Stomach (tissue), 9 donors: ENCODE measurements around the gene OST4. TPM values are rescaled to one million over a fixed set of nuclear protein-coding genes. Genes with fewer than 3 reads are reported as not detected.

Experiments
- DNase-seq, 2 donors: peaks; one replicate each; pipeline versions ENCODE4 v3.0.0 to v3.0.0-alpha.2; 2013 to 2019
- H3K27ac ChIP-seq, 5 donors: fragments of 200-600 bp in 4 of 5; sonication (generic) in 4 of 5; one replicate each; pipeline ENCODE4 v1.5.1; 2013 to 2019; ENCODE audit warnings: mild to moderate bottlenecking in 1 of 5, moderate library complexity in 1 of 5
- H3K27me3 ChIP-seq, 3 donors: fragments of 200-600 bp; sonication (generic); one replicate each; pipeline ENCODE4 v1.5.1; 2017 to 2019; ENCODE audit warnings: mixed run types in 1 of 3
- H3K36me3 ChIP-seq, 4 donors: fragments of 200-600 bp; sonication (generic); 1 replicate in 3 of 4; 2 replicates in 1 of 4; pipeline ENCODE4 v1.5.1; 2016 to 2019
- H3K4me1 ChIP-seq, 4 donors: fragments of 200-600 bp; sonication (generic); one replicate each; pipeline ENCODE4 v1.5.1; 2016 to 2019
- H3K4me3 ChIP-seq, 4 donors: fragments of 200-600 bp; sonication (generic) in 3 of 4; one replicate each; pipeline ENCODE4 v1.5.1; 2016 to 2019; ENCODE audit warnings: mild to moderate bottlenecking in 1 of 4
- H3K9me3 ChIP-seq, 4 donors: fragments of 200-600 bp; sonication (generic); one replicate each; pipeline ENCODE4 v1.5.1; 2016 to 2019
- EP300 ChIP-seq: sonication (generic); formaldehyde crosslinking; IDR thresholded peaks from one replicate; pipeline ENCODE4 v1.6.1; 2017; ENCODE audit warnings: antibody characterized with exemption
- POLR2A ChIP-seq, 4 donors: fragments of 450-650 bp; IDR thresholded peaks; one replicate each; pipeline ENCODE4 v1.6.1; 2016; ENCODE audit warnings: antibody characterized with exemption in 4 of 4, control low read depth in 2 of 4, mild to moderate bottlenecking in 1 of 4, moderate library complexity in 1 of 4
- POLR2AphosphoS5 ChIP-seq, 3 donors: sonication (generic); formaldehyde crosslinking; IDR thresholded peaks; one replicate each; pipeline ENCODE4 v1.6.1; 2016; ENCODE audit warnings: antibody characterized with exemption in 3 of 3
- WGBS, 5 donors: extraction: QIAGEN DNeasy Blood & Tissue Kit in 3 of 5; methylation state at CpG; one replicate each; pipeline versions ENCODE4 v1.1.5 to v1.1.7; 2013 to 2018; 5-methylcytosine and 5-hydroxymethylcytosine counted together
- intact Hi-C: fragments of 100-400 bp; cut with DNase I; formaldehyde crosslinking; loops from one replicate; pipeline ENCODE4 v1.15.1; 2023; ENCODE audit warnings: low total_unique reads
- polyA plus RNA-seq, 3 donors: library from polyadenylated mRNA; stranded (reverse); fragments of 200-250 nt; gene quantifications; one replicate each; pipeline ENCODE4 v1.2.3, GENCODE V29; 2013
- total RNA-seq, 5 donors: library from RNA; depleted of rRNA; stranded (reverse); fragments of >200 nt; gene quantifications; one replicate each; pipeline versions ENCODE4 v1.1.0 to v1.2.3, GENCODE V29; 2014 to 2016
- TF ChIP-seq, protein P1 (sequence below), 7 experiments: fragments of 450-650 bp in 4 of 7; fragments of 200-600 bp in 3 of 7; sonication (generic) in 3 of 7; IDR thresholded peaks; one replicate each; pipeline ENCODE4 v1.5.1; 2016 to 2019; ENCODE audit warnings: antibody characterized with exemption in 7 of 7, control low read depth in 2 of 7, mild to moderate bottlenecking in 1 of 7
- donor health status: healthy with polysubstance abuse.
- donor health status: Bipolar disorder and iron deficiency.
- donor health status: healthy.

The OST4 gene
- total and polyA plus RNA-seq, 8 donors = 16.8 to 610 (median 209) TPM

DNA sequence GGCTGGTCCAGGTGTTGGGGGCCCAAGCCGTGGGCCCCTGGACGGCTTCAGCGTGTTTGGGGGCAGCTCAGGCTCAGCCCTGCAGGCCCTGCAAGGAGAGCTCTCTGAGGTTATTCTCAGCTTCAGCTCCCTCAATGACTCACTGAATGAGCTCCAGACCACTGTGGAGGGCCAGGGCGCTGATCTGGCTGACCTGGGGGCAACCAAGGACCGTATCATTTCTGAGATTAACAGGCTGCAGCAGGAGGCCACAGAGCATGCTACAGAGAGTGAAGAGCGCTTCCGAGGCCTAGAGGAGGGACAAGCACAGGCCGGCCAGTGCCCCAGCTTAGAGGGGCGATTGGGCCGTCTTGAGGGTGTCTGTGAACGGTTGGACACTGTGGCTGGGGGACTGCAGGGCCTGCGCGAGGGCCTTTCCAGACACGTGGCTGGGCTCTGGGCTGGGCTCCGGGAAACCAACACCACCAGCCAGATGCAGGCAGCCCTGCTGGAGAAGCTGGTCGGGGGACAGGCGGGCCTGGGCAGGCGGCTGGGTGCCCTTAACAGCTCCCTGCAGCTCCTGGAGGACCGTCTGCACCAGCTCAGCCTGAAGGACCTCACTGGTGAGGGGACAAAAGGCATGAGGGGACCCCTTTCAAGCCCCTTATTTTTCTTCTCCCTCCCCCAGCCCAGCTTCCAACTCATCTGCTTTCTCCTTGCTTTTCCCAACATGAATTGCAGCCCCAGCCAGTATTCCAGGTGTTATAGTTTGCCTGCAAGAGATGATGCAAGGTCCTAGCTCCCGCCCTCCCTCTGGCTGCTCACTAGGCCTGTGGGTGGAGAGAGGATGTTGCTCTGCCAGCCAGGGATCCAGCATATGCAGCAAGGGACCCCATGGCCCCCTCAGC is 12.2 kb upstream of the OST4 start:
- WGBS, 5 donors = 71 to 88% (median 85%) methylated on average over 16 to 20 of the region's 20 CpGs
- TF ChIP-seq, protein P1, sequence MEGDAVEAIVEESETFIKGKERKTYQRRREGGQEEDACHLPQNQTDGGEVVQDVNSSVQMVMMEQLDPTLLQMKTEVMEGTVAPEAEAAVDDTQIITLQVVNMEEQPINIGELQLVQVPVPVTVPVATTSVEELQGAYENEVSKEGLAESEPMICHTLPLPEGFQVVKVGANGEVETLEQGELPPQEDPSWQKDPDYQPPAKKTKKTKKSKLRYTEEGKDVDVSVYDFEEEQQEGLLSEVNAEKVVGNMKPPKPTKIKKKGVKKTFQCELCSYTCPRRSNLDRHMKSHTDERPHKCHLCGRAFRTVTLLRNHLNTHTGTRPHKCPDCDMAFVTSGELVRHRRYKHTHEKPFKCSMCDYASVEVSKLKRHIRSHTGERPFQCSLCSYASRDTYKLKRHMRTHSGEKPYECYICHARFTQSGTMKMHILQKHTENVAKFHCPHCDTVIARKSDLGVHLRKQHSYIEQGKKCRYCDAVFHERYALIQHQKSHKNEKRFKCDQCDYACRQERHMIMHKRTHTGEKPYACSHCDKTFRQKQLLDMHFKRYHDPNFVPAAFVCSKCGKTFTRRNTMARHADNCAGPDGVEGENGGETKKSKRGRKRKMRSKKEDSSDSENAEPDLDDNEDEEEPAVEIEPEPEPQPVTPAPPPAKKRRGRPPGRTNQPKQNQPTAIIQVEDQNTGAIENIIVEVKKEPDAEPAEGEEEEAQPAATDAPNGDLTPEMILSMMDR (IDR thresholded peaks at IDR 0.05) = no peak
- TF ChIP-seq POLR2A (IDR thresholded peaks at IDR 0.05) = no peak
- no peak for TF ChIP-seq EP300
- no peak for TF ChIP-seq POLR2AphosphoS5 (IDR thresholded peaks at IDR 0.05)
- Histone ChIP-seq H3K36me3 (peaks cover 0 to 17% (median 6%) of the 10 kb centered on the region in 4 donors), H3K27me3 (peaks cover 0 to 4% (median 0%) of the 10 kb centered on the region in 3 donors), H3K4me1 (peaks cover 41 to 87% (median 69%) of the 10 kb centered on the region in 4 donors), H3K27ac (no peak overlapping the region), H3K4me3 (no peak overlapping the region), H3K9me3 (no peaks in the 10 kb centered on the region)
- intact Hi-C loops = loop anchor here (10.0 kb wide), 1 partner anchor 49 kb away; the partner anchor contains the start of gene TMEM214
- DNase-seq = no peak

DNA sequence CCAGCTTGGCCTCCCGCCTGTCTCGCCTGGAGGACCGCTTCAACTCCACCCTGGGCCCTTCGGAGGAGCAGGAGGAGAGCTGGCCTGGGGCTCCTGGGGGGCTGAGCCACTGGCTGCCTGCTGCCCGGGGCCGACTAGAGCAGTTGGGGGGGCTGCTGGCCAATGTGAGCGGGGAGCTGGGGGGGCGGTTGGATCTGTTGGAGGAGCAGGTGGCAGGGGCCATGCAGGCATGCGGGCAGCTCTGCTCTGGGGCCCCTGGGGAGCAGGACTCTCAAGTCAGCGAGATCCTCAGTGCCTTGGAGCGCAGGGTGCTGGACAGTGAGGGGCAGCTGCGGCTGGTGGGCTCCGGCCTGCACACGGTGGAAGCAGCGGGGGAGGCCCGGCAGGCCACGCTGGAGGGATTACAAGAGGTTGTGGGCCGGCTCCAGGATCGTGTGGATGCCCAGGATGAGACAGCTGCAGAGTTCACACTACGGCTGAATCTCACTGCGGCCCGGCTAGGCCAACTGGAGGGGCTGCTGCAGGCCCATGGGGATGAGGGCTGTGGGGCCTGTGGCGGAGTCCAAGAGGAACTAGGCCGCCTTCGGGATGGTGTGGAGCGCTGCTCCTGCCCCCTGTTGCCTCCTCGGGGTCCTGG is 11.4 kb upstream of the OST4 start:
- peak overlapping the region in 2 of 5 donors; percentile 3 for H3K27ac ChIP-seq
- H3K27me3 ChIP-seq = peaks cover 0 to 5% (median 0%) of the 10 kb centered on the region in 3 donors
- peak overlapping the region in 1 of 4 donors; percentile 4 for H3K4me3 ChIP-seq
- TF ChIP-seq POLR2AphosphoS5 (IDR thresholded peaks at IDR 0.05) (no peak), POLR2A (IDR thresholded peaks at IDR 0.05) (no peak), EP300 (no peak)
- TF ChIP-seq, protein P1 (IDR thresholded peaks at IDR 0.05) = no peak
- WGBS, 5 donors = 76 to 100% (median 90%) methylated on average over 5 to 27 of the region's 27 CpGs
- intact Hi-C loops = loop anchor here (10.0 kb wide), 1 partner anchor 48 kb away; the partner anchor contains the start of gene TMEM214
- peaks cover 0 to 17% (median 6%) of the 10 kb centered on the region in 4 donors for H3K36me3 ChIP-seq
- H3K9me3 ChIP-seq = no peaks in the 10 kb centered on the region
- no peak for DNase-seq
- peaks cover 41 to 83% (median 69%) of the 10 kb centered on the region in 4 donors for H3K4me1 ChIP-seq

DNA sequence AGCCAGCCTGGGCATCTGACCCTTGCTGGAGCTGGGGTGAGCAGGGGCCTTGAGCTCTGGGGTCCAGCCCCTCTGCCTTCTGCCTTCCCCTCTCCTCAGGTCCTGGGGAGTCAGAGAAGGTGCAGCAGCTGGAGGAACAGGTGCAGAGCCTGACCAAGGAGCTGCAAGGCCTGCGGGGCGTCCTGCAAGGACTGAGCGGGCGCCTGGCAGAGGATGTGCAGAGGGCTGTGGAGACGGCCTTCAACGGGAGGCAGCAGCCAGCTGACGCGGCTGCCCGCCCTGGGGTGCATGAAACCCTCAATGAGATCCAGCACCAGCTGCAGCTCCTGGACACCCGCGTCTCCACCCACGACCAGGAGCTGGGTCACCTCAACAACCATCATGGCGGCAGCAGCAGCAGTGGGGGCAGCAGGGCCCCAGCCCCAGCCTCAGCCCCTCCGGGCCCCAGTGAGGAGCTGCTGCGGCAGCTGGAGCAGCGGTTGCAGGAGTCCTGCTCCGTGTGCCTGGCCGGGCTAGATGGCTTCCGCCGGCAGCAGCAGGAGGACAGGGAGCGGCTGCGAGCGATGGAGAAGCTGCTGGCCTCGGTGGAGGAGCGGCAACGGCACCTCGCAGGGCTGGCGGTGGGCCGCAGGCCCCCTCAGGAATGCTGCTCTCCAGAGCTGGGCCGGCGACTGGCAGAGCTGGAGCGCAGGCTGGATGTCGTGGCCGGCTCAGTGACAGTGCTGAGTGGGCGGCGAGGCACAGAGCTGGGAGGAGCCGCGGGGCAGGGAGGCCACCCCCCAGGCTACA is 10.7 kb upstream of the OST4 start:
- Histone ChIP-seq H3K4me3 (peak overlapping the region in 2 of 4 donors; percentile 4 to 54), H3K27me3 (peaks cover 0 to 5% (median 0%) of the 10 kb centered on the region in 3 donors), H3K9me3 (no peaks in the 10 kb centered on the region), H3K4me1 (peaks cover 38 to 83% (median 68%) of the 10 kb centered on the region in 4 donors), H3K27ac (peak overlapping the region in 4 of 5 donors; percentile 73 to 94 (median 92)), H3K36me3 (peaks cover 0 to 17% (median 6%) of the 10 kb centered on the region in 4 donors)
- TF ChIP-seq POLR2AphosphoS5 (IDR thresholded peaks at IDR 0.05) (no peak), EP300 (no peak), POLR2A (IDR thresholded peaks at IDR 0.05) (no peak)
- TF ChIP-seq, protein P1 (IDR thresholded peaks at IDR 0.05) = no peak
- WGBS, 5 donors = 83 to 92% (median 90%) methylated on average over 20 to 38 of the region's 38 CpGs
- intact Hi-C loops = loop anchor here (10.0 kb wide), 1 partner anchor 47 kb away; the partner anchor contains the start of gene TMEM214
- no peak for DNase-seq
